Karpas-422 (cell line): ENCODE measurements around the gene OSGEPL1. TPM values are rescaled to one million over a fixed set of nuclear protein-coding genes. Genes with fewer than 3 reads are reported as not detected.

ENCODE experiments used
- DNase-seq: peaks from one replicate; pipeline ENCODE4 v3.0.0-alpha.2; 2015
- H2AFZ ChIP-seq: fragments of 200-600 bp; sonication (generic); 2 replicates; pipeline ENCODE4 v1.6.1; 2014; ENCODE audit warnings: antibody characterized with exemption, low read length, mixed read lengths
- H3K27ac ChIP-seq: fragments of 200-600 bp; sonication (generic); 2 replicates; pipeline ENCODE4 v1.5.1; 2014; ENCODE audit warnings: mild to moderate bottlenecking, low read length, moderate library complexity
- H3K27me3 ChIP-seq: fragments of 200-600 bp; sonication (generic); 2 replicates; pipeline ENCODE4 v1.6.1; 2014; ENCODE audit warnings: low read length, mixed read lengths
- H3K36me3 ChIP-seq: fragments of 200-600 bp; sonication (generic); 2 replicates; pipeline ENCODE4 v1.6.1; 2014; ENCODE audit warnings: low read length, mixed read lengths; ENCODE audit not compliant: insufficient read depth
- H3K4me1 ChIP-seq: fragments of 200-600 bp; sonication (generic); 2 replicates; pipeline ENCODE4 v1.6.1; 2014; ENCODE audit warnings: mild to moderate bottlenecking, low read length, mixed read lengths
- H3K4me2 ChIP-seq: fragments of 200-600 bp; sonication (generic); 2 replicates; pipeline ENCODE4 v1.6.1; 2014; ENCODE audit warnings: low read length, low read depth, mild to moderate bottlenecking; ENCODE audit not compliant: poor library complexity, severe bottlenecking
- H3K4me3 ChIP-seq: fragments of 200-600 bp; sonication (generic); 2 replicates; pipeline ENCODE4 v1.5.1; 2014; ENCODE audit warnings: mild to moderate bottlenecking, antibody characterized with exemption, low read length, mixed read lengths
- H3K79me2 ChIP-seq: fragments of 200-600 bp; sonication (generic); 2 replicates; pipeline ENCODE4 v1.6.1; 2014; ENCODE audit warnings: mild to moderate bottlenecking, low read length, mixed read lengths
- H3K9ac ChIP-seq: fragments of 200-600 bp; sonication (generic); 2 replicates; pipeline ENCODE4 v1.6.0; 2014; ENCODE audit warnings: low read length
- H3K9me2 ChIP-seq: fragments of 200-600 bp; sonication (generic), shearing (Covaris generic); replicated peaks from 2 replicates; pipeline ENCODE4 v1.6.0; 2014; ENCODE audit warnings: mild to moderate bottlenecking, low read length, moderate library complexity; ENCODE audit not compliant: insufficient read depth
- H3K9me3 ChIP-seq: fragments of 300-700, 200-600 bp; sonication (generic); 2 replicates; pipeline ENCODE4 v1.6.1; 2014; ENCODE audit warnings: low read length, mixed read lengths
- H4K20me1 ChIP-seq: fragments of 200-600 bp; sonication (generic); 2 replicates; pipeline ENCODE4 v1.6.1; 2014; ENCODE audit warnings: mild to moderate bottlenecking, antibody characterized with exemption, low read length, low read depth; ENCODE audit not compliant: insufficient read depth
- total RNA-seq: library from RNA; depleted of rRNA; stranded (reverse); fragments of >200 nt; shearing (Covaris generic); gene quantifications from 2 replicates; pipeline ENCODE4 v1.2.3, GENCODE V29; 2014; ENCODE audit warnings: low replicate concordance

OSGEPL1 gene
- total RNA-seq, 1 experiment from 2014 or later: 11.0 TPM

GRCh38 chr2:189791338-189792042 lies 28.9 kb upstream of the OSGEPL1 start:
- H3K4me2 ChIP-seq: no peak overlapping the region
- H3K9ac ChIP-seq: no peak overlapping the region
- DNase-seq: no peak
- no peaks in the 10 kb centered on the region for H3K27me3 ChIP-seq
- no peak overlapping the region for H3K4me3 ChIP-seq
- H2AFZ ChIP-seq: no peak overlapping the region
- H3K27ac ChIP-seq: no peak overlapping the region
- H3K9me3 ChIP-seq: no peaks in the 10 kb centered on the region
- no peaks in the 10 kb centered on the region for H4K20me1 ChIP-seq
- H3K4me1 ChIP-seq: no peaks in the 10 kb centered on the region
- H3K36me3 ChIP-seq: peaks cover 55% of the 10 kb centered on the region
- H3K79me2 ChIP-seq: peaks cover 74% of the 10 kb centered on the region
- no peaks in the 10 kb centered on the region for H3K9me2 ChIP-seq

GRCh38 chr2:189783927-189784867 lies 21.6 kb upstream of the OSGEPL1 start, which contains the start of the genes ORMDL1 and PMS1:
Gene ORMDL1, minus strand, starts transcription at chr2:189784339. Its CDS starts 1,744 bp downstream, at chr2:189782595.
Gene PMS1, plus strand, starts transcription at chr2:189784450. Its CDS starts 7,360 bp downstream, at chr2:189791810.
- Histone ChIP-seq H3K9ac (peak within 1 kb of the TSS; percentile 84), H2AFZ (peak within 1 kb of the TSS; percentile 6; the same call in 1 of the 2 replicates), H3K4me3 (peak within 1 kb of the TSS; percentile 80), H3K9me3 (no peaks in the 10 kb centered on the region), H3K27ac (peak within 1 kb of the TSS; percentile 74), H4K20me1 (no peaks in the 10 kb centered on the region), H3K79me2 (peaks cover 95% of the 10 kb centered on the region), H3K27me3 (no peaks in the 10 kb centered on the region), H3K9me2 (no peaks in the 10 kb centered on the region), H3K4me1 (peaks cover 25% of the 10 kb centered on the region), H3K36me3 (peaks cover 47% of the 10 kb centered on the region), H3K4me2 (peak within 1 kb of the TSS; percentile 80)
- DNase-seq: peak; percentile 98

- H3K4me2 ChIP-seq: peak overlapping the region; percentile 80
- DNase-seq: peak; percentile 73
- no peaks in the 10 kb centered on the region for H3K9me2 ChIP-seq
- peaks cover 95% of the 10 kb centered on the region for H3K79me2 ChIP-seq
- H3K4me3 ChIP-seq: peak overlapping the region; percentile 80
- peaks cover 25% of the 10 kb centered on the region for H3K4me1 ChIP-seq
- no peaks in the 10 kb centered on the region for H3K27me3 ChIP-seq
- H4K20me1 ChIP-seq: no peaks in the 10 kb centered on the region
- H2AFZ ChIP-seq: no peak overlapping the region
- H3K9me3 ChIP-seq: no peaks in the 10 kb centered on the region
- peaks cover 47% of the 10 kb centered on the region for H3K36me3 ChIP-seq
- H3K9ac ChIP-seq: peak overlapping the region; percentile 84
- peak overlapping the region; percentile 74 for H3K27ac ChIP-seq
Observed at GRCh38 chr2:189783451-189783926, 20.9 kb upstream of the OSGEPL1 start.

- Histone ChIP-seq H3K27ac (no peak overlapping the region), H3K36me3 (peaks cover 51% of the 10 kb centered on the region), H3K9ac (peak overlapping the region; percentile 84)
Observed at GRCh38 chr2:189782221-189782671, 19.7 kb upstream of the OSGEPL1 start.

GRCh38 chr2:189772212-189772611 lies 9.6 kb upstream of the OSGEPL1 start:
- no peak overlapping the region for H3K4me3 ChIP-seq
- no peaks in the 10 kb centered on the region for H4K20me1 ChIP-seq
- H3K9ac ChIP-seq: no peak overlapping the region
- no peak overlapping the region for H3K4me2 ChIP-seq
- no peak for DNase-seq
- no peaks in the 10 kb centered on the region for H3K4me1 ChIP-seq
- peaks cover 76% of the 10 kb centered on the region for H3K36me3 ChIP-seq
- no peak overlapping the region for H3K27ac ChIP-seq
- no peak overlapping the region for H2AFZ ChIP-seq
- H3K9me3 ChIP-seq: no peaks in the 10 kb centered on the region
- peaks cover 55% of the 10 kb centered on the region for H3K79me2 ChIP-seq
- no peaks in the 10 kb centered on the region for H3K27me3 ChIP-seq
- H3K9me2 ChIP-seq: no peaks in the 10 kb centered on the region

More at GRCh38 chr2:189782221-189782671, 19.7 kb upstream of the OSGEPL1 start:
- H3K9me3 ChIP-seq: no peaks in the 10 kb centered on the region
- H3K9me2 ChIP-seq: no peaks in the 10 kb centered on the region
- peak overlapping the region; percentile 80 for H3K4me2 ChIP-seq
- peaks cover 94% of the 10 kb centered on the region for H3K79me2 ChIP-seq
- peak overlapping the region; percentile 80 for H3K4me3 ChIP-seq
- no peaks in the 10 kb centered on the region for H4K20me1 ChIP-seq
- no peaks in the 10 kb centered on the region for H3K27me3 ChIP-seq
- peaks cover 25% of the 10 kb centered on the region for H3K4me1 ChIP-seq
- no peak overlapping the region for H2AFZ ChIP-seq
- DNase-seq: no peak

- Histone ChIP-seq H3K4me1 (no peaks in the 10 kb centered on the region), H3K9me2 (no peaks in the 10 kb centered on the region), H3K27ac (no peak overlapping the region), H4K20me1 (no peaks in the 10 kb centered on the region), H3K9ac (no peak overlapping the region), H2AFZ (no peak overlapping the region), H3K4me3 (no peak overlapping the region), H3K27me3 (no peaks in the 10 kb centered on the region), H3K9me3 (no peaks in the 10 kb centered on the region), H3K79me2 (peaks cover 40% of the 10 kb centered on the region), H3K36me3 (peaks cover 74% of the 10 kb centered on the region), H3K4me2 (no peak overlapping the region)
- no peak for DNase-seq
Observed at GRCh38 chr2:189770590-189771322, 8.2 kb upstream of the OSGEPL1 start.

- H3K9ac ChIP-seq: peak overlapping the region; percentile 97
- no peak overlapping the region for H2AFZ ChIP-seq
- no peaks in the 10 kb centered on the region for H3K27me3 ChIP-seq
- peak overlapping the region; percentile 97 for H3K4me3 ChIP-seq
- no peaks in the 10 kb centered on the region for H3K9me2 ChIP-seq
- peak overlapping the region; percentile 97 for H3K27ac ChIP-seq
- peaks cover 20% of the 10 kb centered on the region for H3K4me1 ChIP-seq
- H3K79me2 ChIP-seq: peaks cover 18% of the 10 kb centered on the region
- no peak for DNase-seq
- H3K4me2 ChIP-seq: peak overlapping the region; percentile 100
- no peaks in the 10 kb centered on the region for H3K9me3 ChIP-seq
- no peaks in the 10 kb centered on the region for H4K20me1 ChIP-seq
- peaks cover 20% of the 10 kb centered on the region; the same call in 1 of the 2 replicates for H3K36me3 ChIP-seq
Observed at GRCh38 chr2:189763908-189764661, 1.5 kb upstream of the OSGEPL1 start.
